Measurements from ENCODE around the gene SERPINI1. TPM values are rescaled to one million over a fixed set of nuclear protein-coding genes. Genes with fewer than 3 reads are reported as not detected.

The SERPINI1 gene
- total and polyA plus RNA-seq, 7 donors, result 0.60 to 6.6 (median 3.1) TPM

DNA sequence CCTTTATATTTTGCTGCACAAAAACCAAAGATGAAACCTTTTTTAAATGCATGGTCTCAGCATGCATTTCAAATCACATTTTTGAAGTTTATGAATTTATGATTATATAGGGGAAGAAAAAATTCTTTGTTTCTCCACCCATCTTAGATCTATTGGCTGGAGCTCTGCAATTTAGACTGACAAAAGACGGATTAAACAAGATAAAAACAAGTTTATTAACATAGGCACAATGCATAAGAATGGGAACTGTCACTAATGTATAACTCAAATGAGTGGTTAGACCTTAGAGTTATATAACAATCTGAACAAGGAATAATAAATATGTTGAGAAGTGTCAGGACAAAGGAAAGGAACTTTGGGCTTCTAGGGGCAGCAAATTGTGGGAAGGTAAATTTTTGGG lies 132.5 kb downstream of the SERPINI1 start:
- no peak for DNase-seq
- H3K27ac ChIP-seq, result no peak overlapping the region
- H3K36me3 ChIP-seq, result no peaks in the 10 kb centered on the region
- no peaks in the 10 kb centered on the region for H3K9me3 ChIP-seq
- no peak overlapping the region for H3K4me3 ChIP-seq
- no peaks in the 10 kb centered on the region for H3K4me1 ChIP-seq
- 19 to 65% methylated on average over 1 of the region's 1 CpG for WGBS, 2 donors
- intact Hi-C loops (cut with DNase I), result no loop called here
- no peak for TF ChIP-seq POLR2AphosphoS5 (IDR thresholded peaks at IDR 0.05)
- no peak for TF ChIP-seq POLR2A (IDR thresholded peaks at IDR 0.05)
- no peak for TF ChIP-seq EP300 (IDR thresholded peaks at IDR 0.05)
- TF ChIP-seq CTCF (IDR thresholded peaks at IDR 0.05), result no peak
- no peaks in the 10 kb centered on the region for H3K27me3 ChIP-seq

DNA sequence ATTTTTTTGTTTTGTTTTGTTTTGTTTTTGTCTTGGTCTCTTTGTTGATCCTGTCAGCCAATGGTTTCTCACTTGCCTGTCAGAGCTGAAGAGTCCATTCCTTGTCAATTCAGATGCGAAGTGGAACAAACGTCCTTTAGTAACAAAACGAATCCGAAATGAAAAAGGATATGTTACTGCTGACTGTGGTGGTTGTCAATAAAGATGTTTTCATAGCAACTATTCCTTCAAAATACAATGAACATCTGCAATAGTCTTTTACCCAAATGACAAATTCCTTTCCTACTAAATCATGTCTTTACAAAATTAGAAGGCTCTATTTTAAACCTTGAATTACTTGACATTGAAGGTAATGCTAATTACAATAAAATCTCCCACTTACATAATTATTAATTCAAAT lies 134.7 kb downstream of the SERPINI1 start:
- 90 to 92% methylated on average over 4 of the region's 4 CpGs for WGBS, 2 donors
- Histone ChIP-seq H3K4me1 (no peaks in the 10 kb centered on the region), H3K9me3 (no peaks in the 10 kb centered on the region), H3K36me3 (no peaks in the 10 kb centered on the region), H3K4me3 (no peak overlapping the region), H3K27me3 (no peaks in the 10 kb centered on the region), H3K27ac (peak overlapping the region in 1 of 4 donors; percentile 16)
- TF ChIP-seq EP300 (IDR thresholded peaks at IDR 0.05) (no peak), CTCF (IDR thresholded peaks at IDR 0.05) (no peak), POLR2A (IDR thresholded peaks at IDR 0.05) (no peak)
- intact Hi-C loops (cut with DNase I), result no loop called here
- no peak for DNase-seq

- Histone ChIP-seq H3K4me1 (no peaks in the 10 kb centered on the region), H3K36me3 (no peaks in the 10 kb centered on the region), H3K27ac (no peak overlapping the region), H3K9me3 (no peaks in the 10 kb centered on the region), H3K27me3 (no peaks in the 10 kb centered on the region), H3K4me3 (no peak overlapping the region)
- WGBS, 2 donors, result 88 to 91% methylated on average over 4 of the region's 4 CpGs
- no peak for DNase-seq
- TF ChIP-seq CTCF (IDR thresholded peaks at IDR 0.05) (no peak), POLR2AphosphoS5 (IDR thresholded peaks at IDR 0.05) (no peak), EP300 (IDR thresholded peaks at IDR 0.05) (no peak), POLR2A (IDR thresholded peaks at IDR 0.05) (no peak)
- intact Hi-C loops (cut with DNase I), result no loop called here
These were observed 135.2 kb downstream of the SERPINI1 start for GRCh38 chr3:167870759-167871158.

DNA sequence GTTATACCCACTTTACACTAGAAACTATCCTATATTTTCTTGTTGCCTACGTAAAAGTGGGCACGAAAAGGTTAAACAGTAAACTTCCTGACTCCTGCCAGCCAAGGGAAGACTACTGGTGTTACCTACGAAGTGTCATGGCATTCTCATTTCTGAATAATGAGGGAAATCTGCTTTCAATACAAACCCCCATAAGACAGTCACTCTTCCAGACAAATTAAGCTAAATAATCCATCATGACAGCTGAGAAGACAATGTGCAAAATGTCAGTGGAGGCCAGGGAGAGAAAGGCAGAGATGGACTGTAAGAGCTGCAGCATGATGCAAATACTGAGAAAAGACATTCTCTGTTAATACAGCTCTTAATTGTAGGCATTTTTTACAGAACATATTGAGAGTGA lies 136.5 kb downstream of the SERPINI1 start:
- no peaks in the 10 kb centered on the region for H3K27me3 ChIP-seq
- H3K9me3 ChIP-seq, result no peaks in the 10 kb centered on the region
- WGBS, 2 donors, result 67 to 85% methylated on average over 3 of the region's 3 CpGs
- peaks cover 0 to 6% (median 4%) of the 10 kb centered on the region in 4 donors for H3K4me1 ChIP-seq
- no peak overlapping the region for H3K4me3 ChIP-seq
- no peaks in the 10 kb centered on the region for H3K36me3 ChIP-seq
- TF ChIP-seq POLR2AphosphoS5 (IDR thresholded peaks at IDR 0.05) (no peak), POLR2A (IDR thresholded peaks at IDR 0.05) (no peak), CTCF (IDR thresholded peaks at IDR 0.05) (no peak), EP300 (IDR thresholded peaks at IDR 0.05) (no peak)
- intact Hi-C loops (cut with DNase I), result no loop called here
- no peak for DNase-seq
- H3K27ac ChIP-seq, result no peak overlapping the region

DNA sequence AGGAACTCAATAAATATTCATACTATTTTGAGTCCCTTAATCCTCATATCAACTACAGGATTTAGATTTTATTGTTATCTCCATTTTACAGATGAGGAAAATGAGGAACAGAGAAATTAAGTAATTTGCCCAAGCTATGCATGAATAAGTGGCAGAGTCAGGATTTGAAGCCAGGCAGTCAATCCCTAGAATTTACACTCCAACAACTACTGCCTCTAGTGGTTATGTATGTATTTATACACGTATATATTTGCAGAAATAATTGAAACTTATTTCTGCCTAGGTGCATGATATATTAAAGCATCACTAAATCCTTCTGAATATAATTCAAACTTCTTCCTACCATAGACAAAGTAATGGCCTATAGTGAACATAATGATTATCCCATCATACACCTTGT lies 137.4 kb downstream of the SERPINI1 start:
- H3K36me3 ChIP-seq, result no peaks in the 10 kb centered on the region
- H3K9me3 ChIP-seq, result no peaks in the 10 kb centered on the region
- 26 to 49% methylated on average over 1 of the region's 1 CpG for WGBS, 2 donors
- H3K27ac ChIP-seq, result no peak overlapping the region
- H3K4me1 ChIP-seq, result peaks cover 0 to 8% (median 6%) of the 10 kb centered on the region in 4 donors
- no peak for DNase-seq
- H3K4me3 ChIP-seq, result no peak overlapping the region
- TF ChIP-seq POLR2A (IDR thresholded peaks at IDR 0.05) (no peak), EP300 (IDR thresholded peaks at IDR 0.05) (no peak), CTCF (IDR thresholded peaks at IDR 0.05) (no peak), POLR2AphosphoS5 (IDR thresholded peaks at IDR 0.05) (no peak)
- intact Hi-C loops (cut with DNase I), result no loop called here
- no peaks in the 10 kb centered on the region for H3K27me3 ChIP-seq
